Heart left ventricle (tissue), 13 donors: ENCODE measurements around the gene XXYLT1.

Source experiments
- POLR2A ChIP-seq, 2 donors: fragments of 450-650 bp; IDR thresholded peaks; one replicate each; pipeline ENCODE4 v1.6.1; 2017; ENCODE audit warnings: antibody characterized with exemption in 2 of 2, mild to moderate bottlenecking in 2 of 2, moderate library complexity in 2 of 2
- TF ChIP-seq, protein P1 (sequence below), 12 donors: fragments of 200-600 bp; sonication (generic) in 4 of 12; IDR thresholded peaks; one replicate each; pipeline versions ENCODE4 v1.5.0 to v1.8.0; 2018 to 2022; ENCODE audit warnings: antibody characterized with exemption in 12 of 12, mild to moderate bottlenecking in 5 of 12
- donor health status: ischemic (EF 13 %, LVEDD 7.1; RV severe dilation, severe dysfunction).
- donor health status: DM: no; HTN: yes; CAD: no.
- donor health status: DM: no; HTN: no; CAD: no.
- donor health status: ischemic (EF 25% LVEDD 6.9; RV normal size, moderate dysfunction).
- donor health status: ischemic (EF 25% LVEDD 5.7; RV mildly dilated, moderate dysfunction).
- donor health status: ischemic (EF 35%, LVEDD 5.7; RV mildly dilated, moderate dysfunction).
- donor health status: nonischemic (EF 11% LVEDD 7.7; RV severe dilation, severe dysfunction).
- donor health status: DM: yes; HTN: yes; CAD: no.
- donor health status: PGD.
- donor health status: ischemic (EF 29% LVEDD 5.4; RV normal size, mild dysfunction).
- donor health status: nonischemic (EF 23%, LVEDD 6.1; RV moderate dilation, normal function).

- TF ChIP-seq, protein P1, sequence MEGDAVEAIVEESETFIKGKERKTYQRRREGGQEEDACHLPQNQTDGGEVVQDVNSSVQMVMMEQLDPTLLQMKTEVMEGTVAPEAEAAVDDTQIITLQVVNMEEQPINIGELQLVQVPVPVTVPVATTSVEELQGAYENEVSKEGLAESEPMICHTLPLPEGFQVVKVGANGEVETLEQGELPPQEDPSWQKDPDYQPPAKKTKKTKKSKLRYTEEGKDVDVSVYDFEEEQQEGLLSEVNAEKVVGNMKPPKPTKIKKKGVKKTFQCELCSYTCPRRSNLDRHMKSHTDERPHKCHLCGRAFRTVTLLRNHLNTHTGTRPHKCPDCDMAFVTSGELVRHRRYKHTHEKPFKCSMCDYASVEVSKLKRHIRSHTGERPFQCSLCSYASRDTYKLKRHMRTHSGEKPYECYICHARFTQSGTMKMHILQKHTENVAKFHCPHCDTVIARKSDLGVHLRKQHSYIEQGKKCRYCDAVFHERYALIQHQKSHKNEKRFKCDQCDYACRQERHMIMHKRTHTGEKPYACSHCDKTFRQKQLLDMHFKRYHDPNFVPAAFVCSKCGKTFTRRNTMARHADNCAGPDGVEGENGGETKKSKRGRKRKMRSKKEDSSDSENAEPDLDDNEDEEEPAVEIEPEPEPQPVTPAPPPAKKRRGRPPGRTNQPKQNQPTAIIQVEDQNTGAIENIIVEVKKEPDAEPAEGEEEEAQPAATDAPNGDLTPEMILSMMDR (IDR thresholded peaks at IDR 0.05) = no peak
- no peak for TF ChIP-seq POLR2A (IDR thresholded peaks at IDR 0.05)
Observed at GRCh38 chr3:195040094-195040493, 230.9 kb downstream of the XXYLT1 start.
